Measurements from ENCODE around the gene C19orf47. TPM values are rescaled to one million over a fixed set of nuclear protein-coding genes. Genes with fewer than 3 reads are reported as not detected.

The C19orf47 gene
- total RNA-seq, 4 donors from 2014 or later = 4.7 to 27.0 (median 12.8) TPM

- TF ChIP-seq CTCF (IDR thresholded peaks at IDR 0.05) (no peak), POLR2A (IDR thresholded peaks at IDR 0.05) (no peak), EP300 (IDR thresholded peaks at IDR 0.05) (no peak)
- no peaks in the 10 kb centered on the region for H3K9me3 ChIP-seq
- H3K27me3 ChIP-seq = no peaks in the 10 kb centered on the region
- no peaks in the 10 kb centered on the region for H3K4me1 ChIP-seq
- no peak overlapping the region for H3K4me3 ChIP-seq
- DNase-seq (ENCODE audit: low spot score in 2 of 2) = no peak
- H3K27ac ChIP-seq = no peak overlapping the region
- peaks cover 0 to 8% (median 0%) of the 10 kb centered on the region in 3 donors for H3K36me3 ChIP-seq
- 86 to 91% methylated on average over 9 of the region's 9 CpGs for WGBS, 2 donors
These were observed 34.8 kb downstream of the C19orf47 start for GRCh38 chr19:40313229-40313983.

GRCh38 chr19:40312533-40312932 lies 35.7 kb downstream of the C19orf47 start:
- 64 to 87% methylated on average over 2 of the region's 2 CpGs for WGBS, 2 donors
- no peaks in the 10 kb centered on the region for H3K27me3 ChIP-seq
- no peak for DNase-seq (ENCODE audit: low spot score in 2 of 2)
- TF ChIP-seq POLR2A (IDR thresholded peaks at IDR 0.05) (no peak), EP300 (IDR thresholded peaks at IDR 0.05) (no peak), CTCF (IDR thresholded peaks at IDR 0.05) (no peak)
- H3K4me1 ChIP-seq = no peaks in the 10 kb centered on the region
- H3K9me3 ChIP-seq = no peaks in the 10 kb centered on the region
- no peak overlapping the region for H3K4me3 ChIP-seq
- no peaks in the 10 kb centered on the region for H3K36me3 ChIP-seq
- no peak overlapping the region for H3K27ac ChIP-seq

GRCh38 chr19:40309666-40310065 lies 38.5 kb downstream of the C19orf47 start:
- no peaks in the 10 kb centered on the region for H3K9me3 ChIP-seq
- H3K27ac ChIP-seq = no peak overlapping the region
- no peaks in the 10 kb centered on the region for H3K36me3 ChIP-seq
- no peaks in the 10 kb centered on the region for H3K27me3 ChIP-seq
- no peaks in the 10 kb centered on the region for H3K4me1 ChIP-seq
- TF ChIP-seq POLR2A (IDR thresholded peaks at IDR 0.05) (no peak), EP300 (IDR thresholded peaks at IDR 0.05) (no peak), CTCF (IDR thresholded peaks at IDR 0.05) (no peak)
- 94 to 96% methylated on average over 1 of the region's 1 CpG for WGBS, 2 donors
- no peak overlapping the region for H3K4me3 ChIP-seq
- DNase-seq (ENCODE audit: low spot score in 2 of 2) = no peak

GRCh38 chr19:40305403-40305802 lies 42.8 kb downstream of the C19orf47 start:
- H3K36me3 ChIP-seq = no peaks in the 10 kb centered on the region
- DNase-seq (ENCODE audit: low spot score in 2 of 2) = peak in 1 of 2 donors; percentile 59
- H3K4me1 ChIP-seq = no peaks in the 10 kb centered on the region
- WGBS, 2 donors = 6 to 7% methylated on average over 5 of the region's 5 CpGs
- no peaks in the 10 kb centered on the region for H3K27me3 ChIP-seq
- H3K9me3 ChIP-seq = no peaks in the 10 kb centered on the region
- no peak overlapping the region for H3K27ac ChIP-seq
- no peak overlapping the region for H3K4me3 ChIP-seq
- TF ChIP-seq CTCF (IDR thresholded peaks at IDR 0.05) (peak; percentile 55 to 74 (median 65)), EP300 (IDR thresholded peaks at IDR 0.05) (no peak)

GRCh38 chr19:40304306-40304705 lies 43.9 kb downstream of the C19orf47 start:
- WGBS, 2 donors = 48 to 53% methylated on average over 4 of the region's 4 CpGs
- no peaks in the 10 kb centered on the region for H3K27me3 ChIP-seq
- no peak for DNase-seq (ENCODE audit: low spot score in 2 of 2)
- TF ChIP-seq POLR2A (IDR thresholded peaks at IDR 0.05) = no peak
- no peak for TF ChIP-seq EP300 (IDR thresholded peaks at IDR 0.05)
- TF ChIP-seq CTCF (IDR thresholded peaks at IDR 0.05) = no peak
- H3K4me3 ChIP-seq = no peak overlapping the region
- no peaks in the 10 kb centered on the region for H3K4me1 ChIP-seq
- H3K9me3 ChIP-seq = no peaks in the 10 kb centered on the region
- H3K36me3 ChIP-seq = no peaks in the 10 kb centered on the region
- H3K27ac ChIP-seq = no peak overlapping the region

Data from tibial nerve (tissue), 4 donors.